Neuronal stem cell (in vitro differentiated cells): ENCODE results near the gene KRT31.

ENCODE experiments used
- DNase-seq: peaks from one replicate; pipeline ENCODE4 v3.0.0-alpha.2; 2013; ENCODE audit warnings: low spot score
- H2AFZ ChIP-seq: one replicate; pipeline ENCODE4 v1.6.1; 2013; ENCODE audit warnings: mild to moderate bottlenecking, low read length, inconsistent platforms
- H2AK5ac ChIP-seq: 2 replicates; pipeline ENCODE4 v1.6.1; 2013; ENCODE audit warnings: low read depth, mild to moderate bottlenecking, inconsistent platforms, low read length, moderate library complexity, mixed read lengths
- H2BK120ac ChIP-seq: 2 replicates; pipeline ENCODE4 v1.6.1; 2013; ENCODE audit warnings: low read depth, mild to moderate bottlenecking, inconsistent platforms, low read length, moderate library complexity, mixed read lengths
- H2BK12ac ChIP-seq: one replicate; pipeline ENCODE4 v1.6.1; 2013; ENCODE audit warnings: low read length, inconsistent platforms
- H2BK15ac ChIP-seq: 2 replicates; pipeline ENCODE4 v1.6.1; 2013; ENCODE audit warnings: mild to moderate bottlenecking, low read length, inconsistent platforms, mixed read lengths
- H2BK5ac ChIP-seq: one replicate; pipeline ENCODE4 v1.6.1; 2013; ENCODE audit warnings: inconsistent platforms, mild to moderate bottlenecking, low read length, moderate library complexity
- H3K14ac ChIP-seq: one replicate; pipeline ENCODE4 v1.6.1; 2013; ENCODE audit warnings: low read length, inconsistent platforms
- H3K18ac ChIP-seq: 2 replicates; pipeline ENCODE4 v1.6.1; 2013; ENCODE audit warnings: low read length, inconsistent platforms
- H3K23ac ChIP-seq: 2 replicates; pipeline ENCODE4 v1.6.1; 2013; ENCODE audit warnings: low read depth, mild to moderate bottlenecking, mixed read lengths, low read length, inconsistent platforms; ENCODE audit not compliant: poor library complexity
- H3K27ac ChIP-seq: replicated peaks from 3 replicates; pipeline ENCODE4 v1.5.1; 2013; ENCODE audit warnings: low read length, inconsistent platforms
- H3K27me3 ChIP-seq, 3 experiments: 2 replicates each; pipeline ENCODE4 v1.6.1; 2013; ENCODE audit warnings: low read length in 3 of 3, mild to moderate bottlenecking in 2 of 3, inconsistent platforms in 1 of 3, low read depth in 1 of 3, mixed read lengths in 1 of 3, moderate library complexity in 1 of 3; ENCODE audit not compliant: control insufficient read depth in 3 of 3, insufficient read depth in 3 of 3
- H3K36me3 ChIP-seq, 2 donors: replicated peaks in 1 of 2; 2 replicates each; pipeline ENCODE4 v1.6.1; 2013; ENCODE audit warnings: low read length in 2 of 2; ENCODE audit not compliant: control insufficient read depth in 2 of 2, insufficient read depth in 2 of 2
- H3K4ac ChIP-seq: 2 replicates; pipeline ENCODE4 v1.6.1; 2013; ENCODE audit warnings: inconsistent platforms, mild to moderate bottlenecking, low read length, moderate library complexity
- H3K4me1 ChIP-seq, 2 donors: 1 replicate in 1 of 2; 2 replicates in 1 of 2; pipeline ENCODE4 v1.6.1; 2013; ENCODE audit warnings: low read length in 2 of 2, low read depth in 1 of 2; ENCODE audit not compliant: control insufficient read depth in 2 of 2, insufficient read depth in 1 of 2
- H3K4me2 ChIP-seq: one replicate; pipeline ENCODE4 v1.6.1; 2013; ENCODE audit warnings: mild to moderate bottlenecking, low read length, inconsistent platforms; ENCODE audit not compliant: insufficient read depth, poor library complexity, severe bottlenecking
- H3K4me3 ChIP-seq, 2 donors: 2 replicates each; pipeline ENCODE4 v1.5.1; 2013; ENCODE audit warnings: low read length in 2 of 2, mild to moderate bottlenecking in 2 of 2, inconsistent platforms in 1 of 2, moderate library complexity in 1 of 2
- H3K79me1 ChIP-seq: one replicate; pipeline ENCODE4 v1.6.1; 2013; ENCODE audit warnings: low read depth, mild to moderate bottlenecking, inconsistent platforms, low read length, moderate library complexity
- H3K9ac ChIP-seq: one replicate; pipeline ENCODE4 v1.6.1; 2013; ENCODE audit warnings: mild to moderate bottlenecking, low read depth, low read length, inconsistent platforms; ENCODE audit not compliant: poor library complexity
- H3K9me3 ChIP-seq, 2 donors: replicated peaks in 1 of 2; 2 replicates each; pipeline versions ENCODE3 to v1.6.1; 2013; ENCODE audit warnings: low read length in 2 of 2, mild to moderate bottlenecking in 2 of 2, inconsistent platforms in 1 of 2, low read depth in 1 of 2, mixed read lengths in 1 of 2, moderate library complexity in 1 of 2; ENCODE audit not compliant: control insufficient read depth in 2 of 2, insufficient read depth in 1 of 2
- H4K8ac ChIP-seq: one replicate; pipeline ENCODE4 v1.6.1; 2013; ENCODE audit warnings: low read depth, mild to moderate bottlenecking, inconsistent platforms, low read length, moderate library complexity
- H4K91ac ChIP-seq: one replicate; pipeline ENCODE4 v1.6.1; 2013; ENCODE audit warnings: low read length, low read depth, mild to moderate bottlenecking, inconsistent platforms; ENCODE audit not compliant: poor library complexity
- WGBS, 2 donors: extraction: QIAGEN DNeasy Blood & Tissue Kit; methylation state at CpG; one replicate each; pipeline ENCODE4 v1.1.7; 2013; ENCODE audit warnings: missing lambda C conversion rate in 2 of 2, mixed read lengths in 1 of 2; ENCODE audit not compliant: insufficient read length in 2 of 2, insufficient replicate concordance in 1 of 2; ENCODE audit errors: extremely low coverage in 2 of 2; 5-methylcytosine and 5-hydroxymethylcytosine counted together

Gene KRT31

GRCh38 chr17:41360296-41360995 lies 37.0 kb downstream of the KRT31 start:
- Histone ChIP-seq H3K23ac (no peak overlapping the region), H3K9me3 (no peaks in the 10 kb centered on the region), H3K27me3 (no peaks in the 10 kb centered on the region), H3K4me2 (no peak overlapping the region), H3K4me3 (no peak overlapping the region), H2BK5ac (no peak overlapping the region), H3K14ac (no peak overlapping the region), H3K27ac (no peak overlapping the region), H2AFZ (no peak overlapping the region), H3K9ac (no peak overlapping the region), H2BK12ac (no peak overlapping the region), H3K36me3 (no peaks in the 10 kb centered on the region), H3K4me1 (no peaks in the 10 kb centered on the region), H3K18ac (no peak overlapping the region), H3K4ac (no peak overlapping the region), H2AK5ac (no peak overlapping the region), H3K79me1 (no peaks in the 10 kb centered on the region), H4K91ac (no peak overlapping the region), H2BK15ac (no peak overlapping the region), H2BK120ac (no peak overlapping the region), H4K8ac (no peak overlapping the region)
- WGBS, 2 donors, result no CpG with 5 or more reads among the region's 5 CpGs
- no peak for DNase-seq

DNA sequence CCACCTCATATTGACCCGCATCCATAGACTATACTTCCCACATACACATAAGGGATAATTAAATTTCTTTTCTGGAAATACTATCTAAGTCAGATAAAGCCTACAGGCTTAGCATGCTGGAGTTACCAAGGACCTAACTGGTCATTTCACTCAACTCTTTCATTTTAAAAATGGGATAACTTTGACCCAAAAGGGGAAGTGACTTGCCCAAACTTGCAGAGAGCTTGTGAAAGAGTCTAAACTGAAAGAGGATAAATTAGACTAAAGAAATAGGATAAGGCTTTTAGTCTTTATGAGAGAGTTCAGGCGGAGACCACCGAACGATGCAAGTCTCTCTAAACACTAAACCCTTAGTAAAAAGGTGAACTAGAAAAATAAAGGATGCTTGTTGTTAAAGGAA lies 42.9 kb downstream of the KRT31 start:
- Histone ChIP-seq H3K23ac (no peak overlapping the region), H2BK15ac (no peak overlapping the region), H4K8ac (no peak overlapping the region), H3K4me2 (no peak overlapping the region), H3K27ac (no peak overlapping the region), H3K14ac (no peak overlapping the region), H3K9me3 (no peaks in the 10 kb centered on the region), H3K18ac (no peak overlapping the region), H3K9ac (no peak overlapping the region), H3K36me3 (no peaks in the 10 kb centered on the region), H2BK12ac (no peak overlapping the region), H4K91ac (no peak overlapping the region), H2BK5ac (no peak overlapping the region), H2BK120ac (no peak overlapping the region), H3K79me1 (no peaks in the 10 kb centered on the region), H2AK5ac (no peak overlapping the region), H3K4me1 (no peaks in the 10 kb centered on the region), H3K27me3 (no peaks in the 10 kb centered on the region), H3K4me3 (no peak overlapping the region), H3K4ac (no peak overlapping the region), H2AFZ (no peak overlapping the region)
- DNase-seq, result no peak
- no CpG with 5 or more reads among the region's 4 CpGs for WGBS, 2 donors

- Histone ChIP-seq H3K18ac (no peak overlapping the region), H2BK5ac (no peak overlapping the region), H3K27ac (no peak overlapping the region), H3K36me3 (no peaks in the 10 kb centered on the region), H3K4ac (no peak overlapping the region), H2AFZ (no peak overlapping the region), H3K9ac (no peak overlapping the region), H3K14ac (no peak overlapping the region), H2BK15ac (no peak overlapping the region), H3K27me3 (no peaks in the 10 kb centered on the region), H3K4me1 (no peaks in the 10 kb centered on the region), H3K4me3 (no peak overlapping the region), H4K8ac (no peak overlapping the region), H2AK5ac (no peak overlapping the region), H3K4me2 (no peak overlapping the region), H3K79me1 (no peaks in the 10 kb centered on the region), H3K9me3 (no peaks in the 10 kb centered on the region), H2BK12ac (no peak overlapping the region), H4K91ac (no peak overlapping the region), H3K23ac (no peak overlapping the region), H2BK120ac (no peak overlapping the region)
- WGBS, 2 donors, result no CpG with 5 or more reads among the region's 7 CpGs
- DNase-seq, result no peak
Observed at GRCh38 chr17:41352597-41353366, 44.6 kb downstream of the KRT31 start.

GRCh38 chr17:41351177-41351576 lies 46.2 kb downstream of the KRT31 start:
- no peak overlapping the region for H3K4me2 ChIP-seq
- no peak overlapping the region for H3K14ac ChIP-seq
- H3K23ac ChIP-seq, result no peak overlapping the region
- H2AFZ ChIP-seq, result no peak overlapping the region
- no peak overlapping the region for H3K4ac ChIP-seq
- H4K91ac ChIP-seq, result no peak overlapping the region
- H3K36me3 ChIP-seq, result no peaks in the 10 kb centered on the region
- H3K4me1 ChIP-seq, result no peaks in the 10 kb centered on the region
- H3K4me3 ChIP-seq, result no peak overlapping the region
- no peak overlapping the region for H4K8ac ChIP-seq
- no peak overlapping the region for H2BK12ac ChIP-seq
- WGBS, 2 donors, result no CpG with 5 or more reads among the region's 2 CpGs
- no peak overlapping the region for H3K18ac ChIP-seq
- H2BK120ac ChIP-seq, result no peak overlapping the region
- H3K27ac ChIP-seq, result no peak overlapping the region
- DNase-seq, result no peak
- H2BK5ac ChIP-seq, result no peak overlapping the region
- H3K9ac ChIP-seq, result no peak overlapping the region
- no peaks in the 10 kb centered on the region for H3K79me1 ChIP-seq
- no peaks in the 10 kb centered on the region for H3K27me3 ChIP-seq
- H2BK15ac ChIP-seq, result no peak overlapping the region
- no peak overlapping the region for H2AK5ac ChIP-seq
- no peaks in the 10 kb centered on the region for H3K9me3 ChIP-seq
